ENCODE results near the gene KCNK3. TPM values are rescaled to one million over a fixed set of nuclear protein-coding genes. Genes with fewer than 3 reads are reported as not detected.

Gene KCNK3
- total RNA-seq, 1 donor = not detected

DNA sequence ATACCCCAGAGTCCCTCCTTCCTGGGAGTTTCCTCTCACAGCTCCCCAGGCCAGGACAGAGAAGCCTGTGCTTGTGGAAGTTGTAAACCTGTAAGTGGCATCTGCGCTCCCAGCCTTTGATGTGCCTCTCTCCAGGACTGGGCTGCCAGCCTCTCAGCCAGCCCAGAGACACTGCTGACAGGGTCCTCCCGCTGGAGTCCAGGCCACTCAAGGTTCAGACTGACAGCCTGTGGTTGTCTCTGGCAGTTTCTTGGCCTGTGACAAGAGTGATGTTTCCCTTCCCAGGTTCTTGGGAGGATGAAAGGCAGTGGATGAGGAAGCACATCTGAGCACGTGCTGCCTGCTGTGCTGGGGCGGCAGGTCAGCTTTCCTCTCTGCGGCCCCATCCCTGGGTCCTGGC, 74.6 kb downstream of the KCNK3 start:
- no peak overlapping the region for H3K27ac ChIP-seq (ENCODE audit: low read depth, low read length)
- H3K79me2 ChIP-seq (ENCODE audit: insufficient read depth, low read length) = peaks cover 82% of the 10 kb centered on the region
- H3K27me3 ChIP-seq (ENCODE audit: insufficient read depth, low read length) = no peaks in the 10 kb centered on the region
- peaks cover 22% of the 10 kb centered on the region for H3K4me1 ChIP-seq (ENCODE audit: insufficient read depth, low read length)
- peak; percentile 75 for DNase-seq (ENCODE audit: insufficient read length, low spot score, missing footprints)
- no peak overlapping the region for H3K4me2 ChIP-seq (ENCODE audit: insufficient read depth, low read length)
- H2AFZ ChIP-seq (ENCODE audit: low read length) = no peak overlapping the region
- TF ChIP-seq, protein P1, sequence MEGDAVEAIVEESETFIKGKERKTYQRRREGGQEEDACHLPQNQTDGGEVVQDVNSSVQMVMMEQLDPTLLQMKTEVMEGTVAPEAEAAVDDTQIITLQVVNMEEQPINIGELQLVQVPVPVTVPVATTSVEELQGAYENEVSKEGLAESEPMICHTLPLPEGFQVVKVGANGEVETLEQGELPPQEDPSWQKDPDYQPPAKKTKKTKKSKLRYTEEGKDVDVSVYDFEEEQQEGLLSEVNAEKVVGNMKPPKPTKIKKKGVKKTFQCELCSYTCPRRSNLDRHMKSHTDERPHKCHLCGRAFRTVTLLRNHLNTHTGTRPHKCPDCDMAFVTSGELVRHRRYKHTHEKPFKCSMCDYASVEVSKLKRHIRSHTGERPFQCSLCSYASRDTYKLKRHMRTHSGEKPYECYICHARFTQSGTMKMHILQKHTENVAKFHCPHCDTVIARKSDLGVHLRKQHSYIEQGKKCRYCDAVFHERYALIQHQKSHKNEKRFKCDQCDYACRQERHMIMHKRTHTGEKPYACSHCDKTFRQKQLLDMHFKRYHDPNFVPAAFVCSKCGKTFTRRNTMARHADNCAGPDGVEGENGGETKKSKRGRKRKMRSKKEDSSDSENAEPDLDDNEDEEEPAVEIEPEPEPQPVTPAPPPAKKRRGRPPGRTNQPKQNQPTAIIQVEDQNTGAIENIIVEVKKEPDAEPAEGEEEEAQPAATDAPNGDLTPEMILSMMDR (IDR thresholded peaks at IDR 0.05; ENCODE audit: extremely low read depth, low read depth, low read length) = no peak
- H3K4me3 ChIP-seq (ENCODE audit: insufficient read depth, low read length) = no peak overlapping the region
- H4K20me1 ChIP-seq (ENCODE audit: insufficient read depth, low read length) = peaks cover 59% of the 10 kb centered on the region
- H3K36me3 ChIP-seq (ENCODE audit: insufficient read depth, low read length) = no peaks in the 10 kb centered on the region
- no peaks in the 10 kb centered on the region for H3K9me3 ChIP-seq (ENCODE audit: low read depth, low read length)

DNA sequence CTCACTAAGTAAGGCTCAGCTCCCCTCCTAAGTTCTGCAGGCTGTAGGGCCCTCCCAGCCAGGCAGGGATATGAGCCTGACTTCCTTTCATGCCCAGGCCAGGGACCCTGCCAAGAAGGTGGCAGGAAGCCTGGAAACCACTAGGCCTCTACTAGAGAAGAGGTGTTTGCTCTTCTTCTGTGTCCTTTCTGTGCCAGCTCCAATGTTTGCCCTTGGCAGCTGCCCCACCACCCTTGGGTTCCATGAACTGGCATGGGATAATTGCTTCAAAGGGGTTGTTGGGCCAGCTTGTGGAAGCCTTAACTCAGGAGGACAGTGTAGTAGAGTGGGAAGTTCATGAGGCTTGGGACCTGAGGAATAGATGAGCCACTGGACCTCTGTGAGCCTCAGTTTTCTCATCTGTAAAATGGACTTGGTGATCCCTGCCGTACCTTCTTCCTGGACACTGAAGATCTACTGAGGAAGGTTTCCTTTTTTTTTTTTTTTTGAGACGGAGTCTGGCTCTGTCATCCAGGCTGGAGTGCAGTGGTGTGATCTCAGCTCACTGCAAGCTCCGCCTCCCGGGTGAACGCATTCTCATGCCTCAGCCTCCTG, 75.5 kb downstream of the KCNK3 start:
- DNase-seq (ENCODE audit: insufficient read length, low spot score, missing footprints) = no peak
- Histone ChIP-seq H3K4me3 (ENCODE audit: insufficient read depth, low read length) (no peak overlapping the region), H4K20me1 (ENCODE audit: insufficient read depth, low read length) (peaks cover 68% of the 10 kb centered on the region), H3K27me3 (ENCODE audit: insufficient read depth, low read length) (no peaks in the 10 kb centered on the region), H2AFZ (ENCODE audit: low read length) (no peak overlapping the region), H3K9me3 (ENCODE audit: low read depth, low read length) (no peaks in the 10 kb centered on the region), H3K4me1 (ENCODE audit: insufficient read depth, low read length) (peaks cover 31% of the 10 kb centered on the region), H3K27ac (ENCODE audit: low read depth, low read length) (no peak overlapping the region), H3K36me3 (ENCODE audit: insufficient read depth, low read length) (no peaks in the 10 kb centered on the region), H3K4me2 (ENCODE audit: insufficient read depth, low read length) (no peak overlapping the region), H3K79me2 (ENCODE audit: insufficient read depth, low read length) (peaks cover 91% of the 10 kb centered on the region)
- TF ChIP-seq, protein P1 (IDR thresholded peaks at IDR 0.05; ENCODE audit: extremely low read depth, low read depth, low read length) = no peak

DNA sequence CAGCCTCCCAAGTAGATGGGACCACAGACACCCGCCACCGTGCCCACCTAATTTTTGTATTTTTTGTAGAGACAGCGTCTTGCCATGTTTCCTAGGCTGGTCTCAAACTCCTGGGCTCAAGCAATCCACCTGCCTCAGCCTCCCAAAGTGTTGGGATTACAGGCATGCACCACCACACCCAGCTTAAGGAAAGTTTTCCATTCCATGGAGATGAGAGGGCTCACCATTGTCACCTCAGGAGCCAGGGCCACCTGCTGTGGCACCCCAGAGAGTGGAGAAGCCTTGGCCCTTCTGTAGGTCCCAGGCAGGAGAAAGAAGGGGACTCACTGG, 76.2 kb downstream of the KCNK3 start:
- Histone ChIP-seq H3K27ac (ENCODE audit: low read depth, low read length) (peak overlapping the region; percentile 14), H3K4me3 (ENCODE audit: insufficient read depth, low read length) (no peak overlapping the region), H3K79me2 (ENCODE audit: insufficient read depth, low read length) (peaks cover 91% of the 10 kb centered on the region), H3K4me1 (ENCODE audit: insufficient read depth, low read length) (peaks cover 32% of the 10 kb centered on the region), H3K9me3 (ENCODE audit: low read depth, low read length) (no peaks in the 10 kb centered on the region), H3K36me3 (ENCODE audit: insufficient read depth, low read length) (no peaks in the 10 kb centered on the region), H4K20me1 (ENCODE audit: insufficient read depth, low read length) (peaks cover 73% of the 10 kb centered on the region), H3K27me3 (ENCODE audit: insufficient read depth, low read length) (no peaks in the 10 kb centered on the region), H3K4me2 (ENCODE audit: insufficient read depth, low read length) (no peak overlapping the region), H2AFZ (ENCODE audit: low read length) (no peak overlapping the region)
- DNase-seq (ENCODE audit: insufficient read length, low spot score, missing footprints) = no peak
- TF ChIP-seq, protein P1 (IDR thresholded peaks at IDR 0.05; ENCODE audit: extremely low read depth, low read depth, low read length) = no peak

DNA sequence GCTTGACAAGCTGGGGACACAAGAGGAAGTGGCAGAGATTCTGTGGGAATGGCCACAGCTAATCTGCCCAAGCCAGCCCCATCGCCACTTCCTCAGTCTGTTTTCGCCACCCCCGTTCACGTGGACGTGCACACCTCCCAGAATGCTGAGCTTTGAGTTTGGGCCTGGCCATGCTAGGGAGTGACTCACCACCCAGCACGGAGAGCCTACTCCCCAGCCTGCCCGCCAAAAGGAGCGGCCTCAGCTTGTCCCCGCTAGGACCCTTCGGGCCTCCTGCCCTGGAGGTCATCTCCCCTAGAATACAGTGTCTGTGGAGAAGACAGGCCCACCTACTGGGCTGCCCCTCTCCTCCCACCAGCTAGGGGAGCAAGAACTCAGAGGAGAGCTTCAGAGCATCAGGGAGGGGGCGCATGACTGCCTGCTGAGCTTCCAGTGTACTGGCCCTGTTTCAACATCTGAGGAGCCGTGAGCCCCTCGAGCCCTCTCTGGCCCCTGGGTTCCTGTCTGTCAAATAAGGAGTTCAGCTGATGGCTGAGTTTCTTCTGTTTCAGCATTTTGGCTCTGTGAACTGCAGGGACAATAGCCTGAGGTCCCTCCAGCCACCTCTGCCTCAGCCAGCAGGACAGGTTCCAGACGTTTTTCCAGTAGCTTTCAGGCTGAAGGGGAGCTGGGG, 76.7 kb downstream of the KCNK3 start:
- TF ChIP-seq, protein P1 (IDR thresholded peaks at IDR 0.05; ENCODE audit: extremely low read depth, low read depth, low read length) = no peak
- peaks cover 78% of the 10 kb centered on the region for H4K20me1 ChIP-seq (ENCODE audit: insufficient read depth, low read length)
- H3K36me3 ChIP-seq (ENCODE audit: insufficient read depth, low read length) = peaks cover under 1% of the 10 kb centered on the region
- peaks cover 91% of the 10 kb centered on the region for H3K79me2 ChIP-seq (ENCODE audit: insufficient read depth, low read length)
- no peak overlapping the region for H3K4me3 ChIP-seq (ENCODE audit: insufficient read depth, low read length)
- peak overlapping the region; percentile 14 for H3K27ac ChIP-seq (ENCODE audit: low read depth, low read length)
- H3K4me2 ChIP-seq (ENCODE audit: insufficient read depth, low read length) = no peak overlapping the region
- H3K4me1 ChIP-seq (ENCODE audit: insufficient read depth, low read length) = peaks cover 32% of the 10 kb centered on the region
- H3K27me3 ChIP-seq (ENCODE audit: insufficient read depth, low read length) = no peaks in the 10 kb centered on the region
- H3K9me3 ChIP-seq (ENCODE audit: low read depth, low read length) = no peaks in the 10 kb centered on the region
- H2AFZ ChIP-seq (ENCODE audit: low read length) = no peak overlapping the region
- DNase-seq (ENCODE audit: insufficient read length, low spot score, missing footprints) = no peak
